GM10847 (cell line): ENCODE data around the gene RP2.

Experiments
- POLR2A ChIP-seq: IDR thresholded peaks from 2 replicates; pipeline ENCODE4 v1.6.1; 2011; ENCODE audit not compliant: insufficient read length; ENCODE audit errors: extremely low read depth

RP2 gene

GRCh38 chrX:46836701-46837557, at the start of gene RP2:
Gene RP2, plus strand, starts transcription at chrX:46837043. Its CDS starts 58 bp downstream, at chrX:46837101.
- no peak for TF ChIP-seq POLR2A

GRCh38 chrX:46788902-46789301, 47.9 kb upstream of the RP2 start:
- no peak for TF ChIP-seq POLR2A

GRCh38 chrX:46791927-46792809, 44.7 kb upstream of the RP2 start:
- no peak for TF ChIP-seq POLR2A

- no peak for TF ChIP-seq POLR2A
Observed at GRCh38 chrX:46792810-46793188, 44.0 kb upstream of the RP2 start.

GRCh38 chrX:46793386-46794143, 43.3 kb upstream of the RP2 start:
- TF ChIP-seq POLR2A: no peak

GRCh38 chrX:46796574-46797191, 40.2 kb upstream of the RP2 start:
- TF ChIP-seq POLR2A: no peak

GRCh38 chrX:46803140-46803539, 33.7 kb upstream of the RP2 start:
- TF ChIP-seq POLR2A: no peak

- no peak for TF ChIP-seq POLR2A
Observed at GRCh38 chrX:46805270-46805669, 31.6 kb upstream of the RP2 start.

- TF ChIP-seq POLR2A: no peak
Observed at GRCh38 chrX:46811121-46811520, 25.7 kb upstream of the RP2 start.

GRCh38 chrX:46812445-46812844, 24.4 kb upstream of the RP2 start:
- no peak for TF ChIP-seq POLR2A

- TF ChIP-seq POLR2A: no peak
Observed at GRCh38 chrX:46814966-46815365, 21.9 kb upstream of the RP2 start.

- no peak for TF ChIP-seq POLR2A
Observed at GRCh38 chrX:46819136-46819535, 17.7 kb upstream of the RP2 start.

GRCh38 chrX:46820391-46821100, 16.3 kb upstream of the RP2 start:
- no peak for TF ChIP-seq POLR2A

- TF ChIP-seq POLR2A: no peak
Observed at GRCh38 chrX:46823481-46823880, 13.4 kb upstream of the RP2 start.

- no peak for TF ChIP-seq POLR2A
Observed at GRCh38 chrX:46831765-46832327, 5.0 kb upstream of the RP2 start.
